ENCODE data around the gene SHC3. TPM values are rescaled to one million over a fixed set of nuclear protein-coding genes. Genes with fewer than 3 reads are reported as not detected.

SHC3 gene
- total and polyA plus RNA-seq, 9 of the 15 experiments (the other 6 are each of a cell fraction or from before 2014, with no cell fraction given), result not detected

DNA sequence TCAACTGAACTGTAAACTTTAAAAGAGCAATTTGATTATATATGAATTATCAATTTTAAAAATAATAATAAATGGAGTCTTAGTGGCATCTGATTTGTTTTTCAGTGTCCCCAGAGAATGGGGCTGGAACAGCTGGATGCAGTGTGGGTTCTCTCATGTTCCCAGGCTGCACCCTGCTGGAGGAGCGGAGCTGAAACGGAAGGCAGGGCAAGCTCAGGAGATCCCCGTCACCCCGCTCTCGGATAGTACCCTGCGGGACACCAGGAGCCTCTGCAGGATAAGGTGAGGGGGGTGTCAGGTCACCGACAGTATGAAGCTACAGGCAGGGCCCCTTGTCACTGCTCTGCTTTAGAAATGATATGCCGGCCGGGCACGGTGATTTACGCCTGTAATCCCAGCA, 130.0 kb downstream of the SHC3 start:
- in situ Hi-C loops (cut with MboI), result no loop called here
- BruUV-seq (replicated peaks), result no TSS peak
- H3K4me1 ChIP-seq (replicated peaks in 1 of 2; ENCODE audit: control insufficient read depth in 2 of 2, insufficient read depth in 2 of 2, low read length in 2 of 2), result peaks cover 0 to 6% of the 10 kb centered on the region in 2 experiments; a peak in 3 of 5 replicates

More for the DNA sequence above, 130.0 kb downstream of the SHC3 start:
- Histone ChIP-seq H3K27ac (ENCODE audit: extremely low read depth, low read depth, low read length) (no peak overlapping the region), H3K36me3 (ENCODE audit: control insufficient read depth, insufficient read depth, low read length) (no peaks in the 10 kb centered on the region), H4K20me1 (replicated peaks; ENCODE audit: control insufficient read depth, insufficient read depth, low read length) (no peaks in the 10 kb centered on the region), H3K4me2 (ENCODE audit: insufficient read depth, low read length) (peak overlapping the region; percentile 25; the same call in 1 of the 2 replicates), H3K4me3 (no peak overlapping the region), H3K9me3 (replicated peaks; ENCODE audit: control insufficient read depth, insufficient read depth, low read depth, low read length) (no peaks in the 10 kb centered on the region), H3K9ac (ENCODE audit: insufficient read depth in 1 of 2, low read depth in 2 of 2, low read length in 2 of 2) (peak overlapping the region in 1 of 2 experiments; percentile 35; a peak in 1 of 4 replicates), H3K79me2 (ENCODE audit: control insufficient read depth, insufficient read depth, low read length) (no peaks in the 10 kb centered on the region), H3K9me1 (ENCODE audit: control insufficient read depth, insufficient read depth, low read length) (no peaks in the 10 kb centered on the region), H3K27me3 (ENCODE audit: control insufficient read depth in 2 of 2, insufficient read depth in 2 of 2, low read length in 2 of 2) (peaks cover 0 to 5% of the 10 kb centered on the region in 2 experiments; a peak in 1 of 5 replicates), H2AFZ (ENCODE audit: low read depth, low read length) (peak overlapping the region; percentile 59; the same call in 1 of the 2 replicates)
- ATAC-seq (peak; percentile 79), DNase-seq (ENCODE audit: extremely low read depth in 1 of 4, low spot score in 3 of 4) (peak; percentile 9 to 14 (median 11)), FAIRE-seq (no peak)
- 17% methylated on average over 10 of the region's 11 CpGs for WGBS (ENCODE audit: insufficient coverage, low coverage, missing lambda C conversion rate)
- TF ChIP-seq FOSL1 (tag; conservative IDR thresholded peaks at IDR 0.05) (no peak), ZNF408 (CRISPR knock-in tag; IDR thresholded peaks at IDR 0.05; ENCODE audit: low read depth) (no peak)
- TF ChIP-seq, protein P1, sequence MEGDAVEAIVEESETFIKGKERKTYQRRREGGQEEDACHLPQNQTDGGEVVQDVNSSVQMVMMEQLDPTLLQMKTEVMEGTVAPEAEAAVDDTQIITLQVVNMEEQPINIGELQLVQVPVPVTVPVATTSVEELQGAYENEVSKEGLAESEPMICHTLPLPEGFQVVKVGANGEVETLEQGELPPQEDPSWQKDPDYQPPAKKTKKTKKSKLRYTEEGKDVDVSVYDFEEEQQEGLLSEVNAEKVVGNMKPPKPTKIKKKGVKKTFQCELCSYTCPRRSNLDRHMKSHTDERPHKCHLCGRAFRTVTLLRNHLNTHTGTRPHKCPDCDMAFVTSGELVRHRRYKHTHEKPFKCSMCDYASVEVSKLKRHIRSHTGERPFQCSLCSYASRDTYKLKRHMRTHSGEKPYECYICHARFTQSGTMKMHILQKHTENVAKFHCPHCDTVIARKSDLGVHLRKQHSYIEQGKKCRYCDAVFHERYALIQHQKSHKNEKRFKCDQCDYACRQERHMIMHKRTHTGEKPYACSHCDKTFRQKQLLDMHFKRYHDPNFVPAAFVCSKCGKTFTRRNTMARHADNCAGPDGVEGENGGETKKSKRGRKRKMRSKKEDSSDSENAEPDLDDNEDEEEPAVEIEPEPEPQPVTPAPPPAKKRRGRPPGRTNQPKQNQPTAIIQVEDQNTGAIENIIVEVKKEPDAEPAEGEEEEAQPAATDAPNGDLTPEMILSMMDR (IDR thresholded peaks at IDR 0.05 in 2 of 3, conservative IDR thresholded peaks at IDR 0.05 in 1 of 3; ENCODE audit: insufficient read depth in 2 of 3, low read depth in 1 of 3, low read length in 3 of 3), result peak; percentile 24 to 38 (median 24); a peak in 2 of 6 replicates
- POLR2A ChIA-PET, result interaction anchor here (0.6 kb wide), 1 partner anchor 259 kb away, joined by 3 read pairs; no protein-coding TSS in a partner anchor
- intact Hi-C loops (cut with micrococcal nuclease), result no loop called here
- CTCF ChIA-PET (ENCODE audit: low intra/inter-chr PET ratio), result no interaction called here
